ENCODE results near the gene KAT6B.
"Not testable (repeated sequence)": the region's sequence is repeated elsewhere in the genome, so short reads cannot be mapped to it uniquely, and the experiment has no call there.

KAT6B gene

DNA sequence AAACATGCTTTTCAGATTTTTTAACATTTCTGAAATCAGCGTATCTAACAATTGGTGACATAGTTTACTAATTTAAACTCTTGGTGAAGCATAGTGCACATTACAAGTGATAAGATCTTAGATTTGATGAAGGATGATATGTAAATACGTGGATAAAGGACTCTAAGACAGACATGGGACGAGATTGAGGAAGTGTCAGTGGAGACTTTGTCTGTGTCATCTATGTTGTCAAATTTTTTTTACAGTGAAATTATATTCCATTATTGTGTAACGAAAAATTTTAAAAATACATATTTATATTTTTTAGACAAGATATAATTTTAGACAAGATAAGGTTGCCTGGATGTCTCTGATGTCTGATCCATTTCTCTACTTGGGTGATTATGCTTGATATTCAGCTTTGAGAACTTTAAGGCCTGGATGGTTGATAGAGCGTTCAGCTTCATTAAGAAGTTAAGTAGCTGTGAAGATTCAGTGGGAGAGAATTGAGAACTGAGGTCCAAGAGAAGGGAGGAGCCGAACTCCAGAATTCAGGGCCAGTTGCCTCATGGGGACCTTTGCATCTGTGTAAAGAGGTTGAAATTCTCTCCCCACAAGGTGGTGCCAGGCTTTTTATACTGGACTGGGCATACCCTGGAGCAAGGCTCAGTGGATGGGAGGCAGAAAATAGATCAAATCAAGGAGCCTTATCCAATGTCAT is 62.7 kb downstream of the KAT6B start:
- no peak for DNase-seq (ENCODE audit: low read depth in 2 of 3, low spot score in 2 of 3)

DNA sequence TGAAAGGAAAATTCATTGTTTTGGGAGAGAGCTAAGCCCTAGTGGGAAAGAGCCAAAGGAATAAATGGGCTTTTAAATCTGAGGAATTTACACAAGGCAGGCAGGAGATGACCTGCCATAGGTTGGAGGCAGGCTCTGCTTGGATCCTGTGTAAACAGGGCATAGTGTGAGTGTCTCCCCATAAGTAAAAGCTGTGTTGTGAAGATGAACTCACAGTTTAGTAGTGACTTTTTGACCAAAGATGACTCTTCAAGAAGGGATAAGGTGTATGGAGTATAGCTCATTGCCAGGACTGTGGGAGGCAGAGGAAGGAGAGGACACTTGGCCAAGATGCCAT is 63.2 kb downstream of the KAT6B start:
- DNase-seq (ENCODE audit: low read depth in 2 of 3, low spot score in 2 of 3): no peak

DNA sequence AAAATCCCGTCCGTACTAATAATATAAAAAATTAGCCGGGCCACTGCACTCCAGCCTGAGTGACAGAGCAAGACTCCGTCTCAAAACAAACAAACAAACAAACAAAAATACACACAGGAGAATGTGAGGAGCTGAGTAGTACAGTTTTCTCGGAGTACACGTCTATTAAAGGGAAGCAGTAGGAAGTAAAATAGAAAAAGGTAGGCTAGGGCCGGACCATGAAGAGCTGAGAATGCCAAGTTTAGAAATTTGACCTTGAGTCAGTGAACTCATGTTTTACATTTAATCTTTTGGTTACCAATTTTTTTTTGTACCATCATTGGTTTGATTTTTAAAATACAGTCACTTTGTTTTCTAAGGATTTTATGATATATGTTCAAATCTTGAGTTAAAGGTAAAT is 64.1 kb downstream of the KAT6B start:
- no peak for DNase-seq (ENCODE audit: low read depth in 2 of 3, low spot score in 2 of 3)

DNA sequence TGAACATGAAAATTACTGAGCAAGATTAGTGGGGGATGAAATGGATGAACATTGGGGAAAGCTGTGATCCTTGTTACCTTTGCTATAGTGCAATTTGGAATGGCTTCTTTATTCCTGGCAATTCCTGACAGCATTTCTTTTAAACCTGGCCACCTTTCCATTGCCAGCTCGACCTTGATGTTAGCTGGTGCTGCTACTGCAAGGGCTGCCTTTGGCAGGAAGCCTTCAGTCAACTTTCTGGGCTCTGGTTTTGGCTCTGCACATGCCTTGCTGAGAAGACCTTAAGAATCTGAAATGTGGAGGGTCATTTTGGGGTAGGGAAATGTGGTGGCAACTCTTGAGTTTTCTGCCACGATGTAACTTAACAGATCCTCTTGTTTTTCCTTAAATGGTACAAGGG is 64.7 kb downstream of the KAT6B start:
- DNase-seq (ENCODE audit: low read depth in 2 of 3, low spot score in 2 of 3): no peak

DNA sequence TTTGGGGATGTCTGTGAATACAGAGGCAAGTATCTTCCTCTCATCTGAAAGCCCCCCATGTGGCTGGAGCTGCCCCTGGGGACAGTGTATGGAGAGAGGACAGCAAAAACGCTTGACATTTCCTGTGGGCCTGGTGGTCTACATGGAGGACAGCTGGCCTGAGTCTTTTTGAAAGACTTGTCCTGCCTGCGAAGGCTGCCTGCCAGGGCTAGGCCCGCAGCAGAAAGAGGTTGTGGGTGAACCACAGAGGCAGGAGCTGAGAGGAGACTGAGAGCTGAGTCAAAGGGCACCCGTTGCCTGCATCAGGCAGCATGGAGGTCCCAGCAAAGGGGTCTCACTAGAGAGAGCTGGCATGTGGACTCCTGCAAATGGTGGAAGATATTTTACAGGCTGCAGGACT is 66.4 kb downstream of the KAT6B start:
- no peak for DNase-seq (ENCODE audit: low read depth in 2 of 3, low spot score in 2 of 3)

DNA sequence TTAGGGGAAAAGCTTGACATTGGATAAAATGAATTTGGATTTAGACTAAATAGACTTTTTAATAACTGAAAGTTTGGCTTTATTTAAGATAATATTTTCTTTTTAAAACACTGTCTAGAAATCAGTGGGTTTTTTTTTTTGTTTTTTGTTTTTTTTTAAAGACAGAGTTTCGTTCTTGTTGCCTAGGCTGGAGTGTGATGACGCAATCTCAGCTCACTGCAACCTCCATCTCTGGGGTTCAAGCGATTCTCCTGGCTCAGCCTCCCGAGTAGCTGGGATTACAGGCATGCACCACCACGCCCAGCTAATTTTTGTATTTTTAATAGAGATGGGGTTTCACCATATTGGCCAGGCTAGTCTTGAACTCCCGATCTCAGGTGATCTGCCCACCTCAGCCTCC is 66.9 kb downstream of the KAT6B start:
- DNase-seq (ENCODE audit: low read depth in 2 of 3, low spot score in 2 of 3): not testable (repeated sequence)

DNA sequence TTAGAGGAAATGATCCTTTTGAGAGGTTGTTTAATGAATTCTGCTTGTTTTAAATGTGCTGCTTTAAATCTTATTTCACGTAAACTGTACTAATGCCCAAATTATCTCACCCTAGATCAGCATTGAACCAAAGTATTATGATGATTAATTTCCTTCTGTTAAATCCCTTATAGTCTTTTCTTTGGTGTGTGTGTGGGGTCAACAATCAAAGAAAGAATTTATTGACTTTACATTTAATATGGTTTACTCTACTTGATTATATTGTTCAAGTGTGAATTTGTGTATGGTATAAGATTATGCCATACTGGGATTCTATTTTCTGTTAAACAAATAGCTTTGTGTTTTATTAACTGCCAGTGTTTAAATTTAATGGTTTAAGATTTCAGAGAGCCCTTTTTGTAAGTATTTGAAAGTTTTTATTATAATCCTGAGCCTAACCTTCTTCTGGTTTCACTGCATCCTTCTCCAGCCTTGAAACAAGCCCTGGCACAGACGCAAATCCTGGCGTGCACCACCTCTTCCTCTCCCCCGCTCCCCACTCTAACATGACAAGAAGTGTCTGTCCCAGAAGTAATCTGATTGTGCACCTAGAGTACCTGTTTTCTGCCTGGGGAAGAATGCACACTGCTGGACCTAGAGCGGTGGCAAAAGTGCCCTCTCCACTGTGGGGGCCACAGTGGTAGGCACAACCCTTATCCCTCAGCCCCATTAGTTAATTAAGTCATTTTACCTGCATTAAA is 70.6 kb downstream of the KAT6B start:
- no peak for DNase-seq (ENCODE audit: low read depth in 2 of 3, low spot score in 2 of 3)

DNA sequence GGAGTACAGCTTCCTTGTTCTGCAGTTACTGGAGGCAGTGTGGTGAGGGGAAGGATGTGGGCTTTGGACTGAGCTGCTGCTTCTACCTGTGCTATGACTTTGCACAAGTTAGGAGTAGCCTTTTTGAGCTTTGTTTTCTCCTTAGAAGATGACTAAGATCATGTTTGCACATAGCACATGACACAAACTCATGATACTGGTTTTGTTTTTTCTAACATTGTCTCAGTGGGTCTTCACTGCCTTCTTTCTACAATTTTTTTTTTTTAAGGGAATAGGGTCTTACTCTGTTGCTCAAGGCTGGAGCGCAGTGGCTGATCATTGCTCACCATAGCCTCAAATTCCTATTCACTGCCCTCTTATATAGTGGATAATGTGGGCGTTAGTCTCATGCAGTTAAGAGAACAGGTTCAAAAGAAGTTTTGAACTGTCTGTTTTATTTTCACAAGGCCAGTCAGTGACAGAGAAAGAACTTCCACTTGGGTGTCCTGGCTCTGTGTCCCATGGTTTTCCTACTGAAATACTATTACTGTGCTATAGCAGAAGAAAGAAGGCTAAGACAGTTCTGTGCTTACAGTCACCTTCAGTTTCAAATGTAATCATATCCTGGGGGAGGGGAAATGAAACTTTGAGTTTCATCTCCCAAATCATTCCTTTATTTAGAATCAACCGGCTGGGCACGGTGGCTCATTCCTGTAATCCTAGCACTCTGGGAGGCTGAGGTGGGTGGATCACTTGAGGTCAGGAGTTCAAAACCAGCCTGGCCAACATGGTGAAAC is 72.0 kb downstream of the KAT6B start:
- DNase-seq (ENCODE audit: low read depth in 2 of 3, low spot score in 2 of 3): no peak

DNA sequence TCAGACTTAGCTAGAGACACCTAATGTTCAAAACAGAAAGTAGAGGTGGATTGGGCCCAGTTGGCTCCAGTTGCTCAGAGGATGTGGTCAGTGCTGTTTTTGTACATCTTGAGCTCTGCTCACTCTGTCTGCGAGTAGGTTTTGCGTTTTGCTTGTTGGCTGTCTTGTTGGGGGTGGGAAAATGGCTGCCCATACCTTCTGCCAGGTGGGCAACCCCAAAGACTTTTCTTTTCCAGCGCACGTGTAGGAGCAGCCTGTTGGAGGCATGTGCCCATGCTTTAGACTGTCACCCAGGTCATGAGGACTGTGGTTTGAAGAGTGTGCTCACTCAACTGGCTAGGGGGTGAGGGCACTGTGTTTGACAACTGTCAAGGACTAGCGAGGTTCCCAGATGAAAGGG is 73.9 kb downstream of the KAT6B start:
- no peak for DNase-seq (ENCODE audit: low read depth in 2 of 3, low spot score in 2 of 3)

DNA sequence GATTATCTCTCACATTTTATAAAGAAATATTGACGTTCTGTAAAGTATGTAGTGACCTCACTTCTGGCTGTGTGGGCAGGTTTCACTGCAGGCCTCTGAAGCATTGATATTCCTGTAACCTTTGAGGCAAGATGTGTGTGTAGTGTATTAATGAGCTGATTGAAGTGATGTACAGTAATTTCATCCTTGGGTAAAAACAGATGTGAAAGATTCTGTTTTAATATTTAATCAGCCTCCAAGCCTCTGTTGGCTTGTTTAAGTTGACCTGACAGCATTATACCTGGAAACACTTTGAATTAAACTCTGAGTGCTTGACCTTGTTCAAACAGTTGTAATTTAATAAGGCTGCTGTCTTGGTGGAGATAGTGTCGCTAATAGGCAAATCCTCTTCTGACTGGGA is 74.9 kb downstream of the KAT6B start:
- no peak for DNase-seq (ENCODE audit: low read depth in 2 of 3, low spot score in 2 of 3)

DNA sequence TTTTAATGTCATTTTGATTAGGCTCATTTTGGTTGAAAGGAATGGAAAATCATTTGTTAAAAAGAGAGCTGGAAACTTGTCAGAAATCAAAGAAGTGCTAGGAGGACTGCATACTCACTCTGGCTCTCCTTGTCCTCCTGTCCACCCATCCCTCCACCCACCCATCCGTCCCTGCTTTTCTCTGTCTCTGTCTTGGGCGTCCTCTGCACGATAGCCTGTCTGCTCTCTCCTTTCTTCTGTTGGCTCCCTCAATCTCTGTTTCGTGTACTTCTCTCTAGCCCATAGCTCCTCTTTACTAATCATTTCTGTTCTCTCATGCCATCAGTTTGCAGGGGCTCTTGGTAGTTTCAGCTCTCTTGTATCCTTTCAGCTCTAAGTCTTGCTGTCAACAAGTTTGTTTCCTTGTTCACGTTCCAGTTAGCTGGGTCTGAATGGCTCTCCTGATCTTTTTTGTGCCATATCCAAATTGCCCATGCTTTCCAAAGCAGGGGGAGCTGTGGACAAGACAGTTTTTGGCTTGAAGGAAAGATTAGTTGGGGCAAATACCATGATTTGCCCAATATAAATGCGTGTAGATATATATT is 75.6 kb downstream of the KAT6B start:
- DNase-seq (ENCODE audit: low read depth in 2 of 3, low spot score in 2 of 3): no peak

DNA sequence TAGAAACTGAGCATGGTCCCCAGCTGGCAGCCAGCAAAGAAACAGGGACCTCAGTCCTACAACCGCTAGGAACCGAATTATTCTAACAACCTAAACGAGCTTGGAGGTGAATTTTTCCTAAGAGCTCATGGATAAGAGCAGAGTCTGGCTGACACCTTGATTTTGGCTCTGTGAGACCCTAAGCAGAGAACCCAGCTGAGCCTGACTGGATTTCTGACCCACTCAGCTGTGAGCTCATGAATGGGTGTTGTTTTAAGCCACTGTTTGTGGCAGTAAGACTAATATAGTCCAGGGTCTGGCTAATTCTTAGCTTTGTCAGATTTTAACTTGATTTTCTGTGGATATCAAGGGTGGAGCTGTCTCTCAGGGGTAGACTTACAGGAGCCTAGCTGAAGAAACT is 77.1 kb downstream of the KAT6B start:
- DNase-seq (ENCODE audit: low read depth in 2 of 3, low spot score in 2 of 3): no peak

DNA sequence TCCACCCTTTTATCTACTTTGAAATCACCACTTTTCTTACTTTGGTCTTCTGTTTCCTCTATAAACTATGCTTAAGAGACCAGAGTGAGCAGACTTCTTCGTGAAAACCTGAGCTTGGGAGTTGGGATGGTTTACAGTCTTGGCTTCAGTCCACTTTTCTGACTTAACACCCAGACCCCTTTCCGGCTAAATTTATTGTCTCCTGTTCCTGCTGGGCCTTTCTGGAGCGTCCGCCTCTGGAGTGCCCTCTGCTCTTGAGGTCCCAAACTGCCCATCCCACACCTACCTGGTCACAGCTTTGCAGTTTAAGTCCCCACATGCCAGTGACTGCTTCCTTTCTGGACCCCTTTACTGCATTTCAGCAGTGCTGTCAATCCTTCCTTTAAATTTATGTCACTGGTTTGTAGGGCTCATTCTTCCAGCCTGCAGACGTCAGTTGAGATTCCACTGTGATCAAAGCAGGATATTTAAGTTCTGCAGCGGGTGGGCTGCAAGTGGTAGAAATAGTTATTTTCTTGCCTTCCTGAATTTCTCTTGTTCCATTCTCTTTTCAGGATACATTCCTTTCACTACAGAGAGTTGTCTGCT is 80.3 kb downstream of the KAT6B start:
- no peak for DNase-seq (ENCODE audit: low read depth in 2 of 3, low spot score in 2 of 3)

DNA sequence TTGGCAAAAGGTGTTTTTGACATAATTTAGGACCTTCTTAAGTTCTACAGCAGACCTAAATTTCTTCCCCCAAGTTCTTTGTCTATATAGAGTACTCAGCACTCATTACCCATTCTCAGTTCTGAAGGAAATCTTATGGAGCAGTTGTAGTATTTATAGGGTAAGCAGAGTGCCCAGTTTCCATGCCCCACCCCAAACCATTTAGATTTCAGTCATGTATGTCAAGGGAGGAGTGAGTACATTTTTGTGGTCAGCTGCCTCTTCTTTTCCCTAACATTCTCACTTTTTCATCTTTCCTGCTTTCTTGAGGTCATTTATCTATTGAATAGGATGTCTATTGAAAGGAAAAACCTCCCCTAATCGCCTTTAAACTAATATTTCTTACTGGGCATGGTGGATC is 83.3 kb downstream of the KAT6B start:
- DNase-seq (ENCODE audit: low read depth in 2 of 3, low spot score in 2 of 3): no peak

DNA sequence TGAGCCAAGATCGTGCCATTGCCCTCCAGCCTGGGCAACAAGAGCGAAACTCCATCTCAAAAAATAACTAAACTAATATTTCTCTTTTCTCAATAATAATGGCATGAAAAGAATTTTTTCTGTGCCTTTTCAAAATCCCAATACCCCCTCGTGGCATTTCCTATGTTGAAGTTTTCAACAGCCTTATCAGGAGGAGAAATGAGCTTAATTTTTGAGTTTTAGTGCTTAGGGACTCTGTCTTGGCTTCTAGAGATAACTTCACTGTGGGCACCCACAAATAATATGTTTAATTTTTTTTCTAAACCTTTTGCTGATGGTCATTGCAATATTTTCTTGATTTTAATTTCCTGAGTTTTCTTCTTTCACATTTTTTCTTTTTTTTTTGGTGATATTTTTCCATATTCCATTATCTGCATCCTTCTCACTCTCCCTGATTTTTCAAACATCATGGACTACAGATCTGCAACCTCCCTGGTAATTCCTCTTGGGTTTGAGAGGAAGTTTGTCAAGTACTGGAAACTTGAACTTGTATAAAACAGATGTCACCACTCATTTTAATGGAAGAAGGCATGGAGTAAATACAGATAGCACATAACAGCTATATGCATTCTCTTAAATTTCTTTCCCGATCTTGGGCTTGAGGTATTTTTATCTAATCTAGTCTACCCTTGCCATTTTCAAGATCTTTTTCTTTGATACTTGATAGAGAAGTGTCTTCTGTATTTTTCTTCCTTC is 84.0 kb downstream of the KAT6B start:
- no peak for DNase-seq (ENCODE audit: low read depth in 2 of 3, low spot score in 2 of 3)

DNA sequence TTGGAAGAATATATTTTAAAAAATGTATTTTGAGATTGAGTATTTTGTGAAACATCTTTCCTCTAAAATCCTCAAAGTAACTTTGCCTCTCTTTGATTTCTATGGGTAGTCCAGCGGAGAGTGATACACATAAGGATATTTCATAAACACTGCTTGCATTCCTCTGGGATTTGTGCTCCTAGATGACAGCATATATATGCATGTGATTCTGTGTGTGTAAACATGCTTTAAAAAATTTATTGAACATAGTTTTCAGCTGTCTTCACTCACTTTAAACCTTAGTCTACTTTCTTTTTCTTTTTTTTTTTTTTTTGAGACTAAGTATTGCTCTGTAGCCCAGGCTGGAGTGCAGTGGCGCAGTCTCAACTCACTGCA is 84.6 kb downstream of the KAT6B start:
- no peak for DNase-seq (ENCODE audit: low read depth in 2 of 3, low spot score in 2 of 3)

DNA sequence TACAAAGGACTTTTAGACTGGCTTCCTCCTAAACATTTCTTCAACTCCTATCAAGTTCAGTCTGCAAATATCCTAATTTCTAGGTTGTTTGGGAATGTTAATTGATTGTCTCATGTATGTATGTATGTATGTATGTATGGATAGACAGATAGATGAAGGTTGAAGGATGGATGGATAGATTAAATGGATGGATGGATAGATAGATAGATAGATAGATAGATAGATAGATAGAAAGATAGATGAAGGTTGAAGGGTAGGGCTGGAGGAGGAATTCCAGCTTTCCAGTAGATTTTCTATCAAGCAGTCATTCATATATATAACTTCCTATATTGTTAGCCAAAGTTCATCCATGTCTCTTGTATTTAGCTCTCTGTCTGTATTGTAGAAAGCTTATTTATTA is 85.8 kb downstream of the KAT6B start:
- DNase-seq (ENCODE audit: low read depth in 2 of 3, low spot score in 2 of 3): no peak

DNA sequence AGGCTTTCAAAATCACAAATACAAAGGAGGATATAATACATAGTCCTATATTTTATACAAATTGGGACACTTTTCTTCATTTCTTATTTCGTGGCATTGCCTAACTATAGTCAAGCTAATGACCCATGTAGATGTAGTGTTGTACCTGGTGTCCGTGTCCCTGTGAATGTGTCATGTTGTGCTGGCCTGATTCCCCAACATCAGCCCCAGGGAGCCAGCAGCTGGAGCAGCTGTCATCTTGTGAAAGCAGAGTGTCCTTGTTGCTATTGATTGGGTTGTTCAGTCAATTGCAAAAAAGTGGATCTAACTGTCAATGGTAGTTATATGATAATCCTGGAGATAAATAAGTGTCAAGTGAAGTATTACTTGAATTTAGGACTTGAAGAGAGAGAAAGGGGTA is 86.3 kb downstream of the KAT6B start:
- DNase-seq (ENCODE audit: low read depth in 2 of 3, low spot score in 2 of 3): no peak

DNA sequence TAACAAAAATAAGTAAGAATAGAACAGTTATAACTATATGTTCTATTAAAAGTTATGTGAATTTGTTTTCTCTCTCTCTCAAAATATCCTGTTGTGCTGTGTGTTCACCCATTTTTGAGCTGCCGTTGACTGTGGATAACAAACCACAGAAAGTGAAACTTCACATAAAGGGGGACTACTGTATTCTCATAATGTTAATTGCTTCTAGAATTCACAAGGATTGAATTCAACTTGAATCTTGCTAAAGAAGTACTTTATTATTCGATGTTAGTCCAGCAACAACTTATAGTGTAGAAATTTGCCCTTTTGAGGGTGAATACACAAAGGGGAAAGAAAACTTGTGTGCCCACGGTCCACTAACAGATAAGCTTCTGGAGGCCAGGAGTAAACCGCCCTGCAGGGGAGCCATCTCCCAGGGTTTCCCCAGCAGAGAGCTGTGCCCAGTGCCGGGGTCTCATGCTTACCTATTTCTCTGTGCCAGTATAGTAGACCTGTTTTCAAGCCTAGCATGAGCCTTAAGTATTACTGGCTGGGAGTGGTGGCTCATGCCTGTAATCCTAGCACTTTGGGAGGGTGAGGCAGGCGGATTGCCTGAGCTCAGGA is 87.1 kb downstream of the KAT6B start:
- no peak for DNase-seq (ENCODE audit: low read depth in 2 of 3, low spot score in 2 of 3)

DNA sequence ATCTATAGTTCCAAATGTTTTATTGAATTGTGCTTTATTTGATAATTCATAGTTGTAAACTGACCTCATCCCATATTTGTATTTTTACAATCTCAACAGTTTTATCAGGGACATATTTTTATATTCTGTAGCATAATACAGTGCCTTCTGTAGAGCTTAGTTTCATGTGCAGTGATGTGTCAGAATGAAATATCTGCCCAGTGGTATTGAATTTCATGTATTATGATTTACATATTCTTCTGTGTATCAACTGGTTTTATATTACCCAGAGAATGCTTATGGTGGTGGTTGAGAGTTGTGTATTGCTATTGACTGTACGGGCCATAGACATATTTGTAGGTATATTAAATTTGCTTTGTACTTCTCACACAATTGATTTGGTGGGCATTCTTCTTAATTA is 89.9 kb downstream of the KAT6B start:
- DNase-seq (ENCODE audit: low read depth in 2 of 3, low spot score in 2 of 3): no peak

Measured in activated CD8-positive, alpha-beta memory T cell treated with anti-CD3 and anti-CD28 coated beads for 48 hours (primary cell).